H1 (cell line): ENCODE data around the gene TNKS2. TPM values are rescaled to one million over a fixed set of nuclear protein-coding genes. Genes with fewer than 3 reads are reported as not detected.

Experiments used
- CTCF ChIA-PET: fragments of 300-600 bp; sonication (Branson Sonifier 250); formaldehyde crosslinking; loops from one replicate; lab custom pipeline; 2021; ENCODE audit not compliant: partially characterized antibody; lab: Charles Lee
- POLR2A ChIA-PET: fragments of 300-600 bp; sonication (Branson Sonifier 250); formaldehyde crosslinking; loops from one replicate; lab custom pipeline; 2021; ENCODE audit warnings: inconsistent platforms; ENCODE audit not compliant: partially characterized antibody; lab: Charles Lee
- DNase-seq, 2 experiments: peaks; one replicate each; pipeline versions ENCODE4 v3.0.0 to v3.0.0-alpha.2; 2010 to 2022; ENCODE audit warnings: low spot score in 2 of 2, low read depth in 1 of 2, mixed read lengths in 1 of 2
- FAIRE-seq: peaks from 2 replicates; lab custom pipeline; 2011; peaks lifted over from hg19 to GRCh38; lab: Jason Lieb, UNC
- H2AFZ ChIP-seq: 2 replicates; pipeline ENCODE4 v1.8.1; 2012; ENCODE audit warnings: low read length, inconsistent platforms
- H2AK5ac ChIP-seq: 2 replicates; pipeline ENCODE4 v1.6.1; 2013; ENCODE audit warnings: low read depth, low read length
- H2BK120ac ChIP-seq: replicated peaks from 2 replicates; pipeline ENCODE3; 2013; ENCODE audit warnings: low read depth, low read length, inconsistent platforms
- H2BK12ac ChIP-seq: 2 replicates; pipeline ENCODE4 v1.6.1; 2013; ENCODE audit warnings: low read depth, low read length
- H2BK15ac ChIP-seq: 2 replicates; pipeline ENCODE4 v1.6.1; 2013; ENCODE audit warnings: low read length
- H2BK20ac ChIP-seq: 2 replicates; pipeline ENCODE4 v1.6.1; 2013; ENCODE audit warnings: low read length
- H2BK5ac ChIP-seq: 2 replicates; pipeline ENCODE4 v1.6.1; 2013; ENCODE audit warnings: low read depth, low read length
- H3K14ac ChIP-seq: 2 replicates; pipeline ENCODE4 v1.6.1; 2013; ENCODE audit warnings: inconsistent platforms; ENCODE audit not compliant: insufficient read length
- H3K18ac ChIP-seq: 2 replicates; pipeline ENCODE4 v1.6.1; 2013; ENCODE audit warnings: low read length; ENCODE audit errors: extremely low read depth
- H3K23ac ChIP-seq: 2 replicates; pipeline ENCODE4 v1.6.1; 2013; ENCODE audit warnings: inconsistent platforms; ENCODE audit not compliant: insufficient read length
- H3K23me2 ChIP-seq: 2 replicates; pipeline ENCODE4 v1.6.1; 2013; ENCODE audit warnings: low read depth, low read length
- H3K27ac ChIP-seq: 2 replicates; pipeline ENCODE4 v1.6.1; 2011; ENCODE audit warnings: low read depth, low read length, inconsistent platforms
- H3K27me3 ChIP-seq, 4 experiments: replicated peaks in 1 of 4; 1 replicate in 1 of 4; 2 replicates in 3 of 4; pipeline versions ENCODE4 v1.6.1 to v1.8.1; 2011 to 2013; ENCODE audit warnings: low read length in 3 of 4, mild to moderate bottlenecking in 3 of 4, inconsistent platforms in 2 of 4, mixed read lengths in 2 of 4, moderate library complexity in 1 of 4; ENCODE audit not compliant: control insufficient read depth in 3 of 4, insufficient read depth in 3 of 4; ENCODE audit errors: extremely low read depth in 1 of 4
- H3K36me3 ChIP-seq, 4 experiments: 2 replicates each; pipeline versions ENCODE4 v1.6.1 to v1.8.1; 2011 to 2013; ENCODE audit warnings: mild to moderate bottlenecking in 4 of 4, low read length in 3 of 4, moderate library complexity in 2 of 4, control low read depth in 1 of 4, inconsistent platforms in 1 of 4; ENCODE audit not compliant: insufficient read depth in 4 of 4, control insufficient read depth in 2 of 4
- H3K4ac ChIP-seq: replicated peaks from 2 replicates; pipeline ENCODE3; 2013; ENCODE audit warnings: low read length, low read depth, mixed read lengths, inconsistent platforms; ENCODE audit not compliant: insufficient read length
- H3K4me1 ChIP-seq, 4 experiments: replicated peaks in 1 of 4; 1 replicate in 1 of 4; 2 replicates in 3 of 4; pipeline versions ENCODE4 v1.6.1 to v1.8.1; 2011 to 2013; ENCODE audit warnings: low read length in 3 of 4, inconsistent platforms in 2 of 4, mixed read lengths in 1 of 4; ENCODE audit not compliant: insufficient read depth in 4 of 4, control insufficient read depth in 3 of 4
- H3K4me2 ChIP-seq, 2 experiments: 2 replicates each; pipeline versions ENCODE4 v1.6.1 to v1.8.1; 2011 to 2013; ENCODE audit warnings: low read depth in 2 of 2, low read length in 2 of 2, control low read depth in 1 of 2, inconsistent platforms in 1 of 2, mild to moderate bottlenecking in 1 of 2; ENCODE audit not compliant: insufficient read depth in 1 of 2
- H3K4me3 ChIP-seq, 4 experiments: fragments of 200-600, 300-600 bp in 1 of 4; sonication (generic), shearing (Covaris generic), sonication (Bioruptor Twin) in 1 of 4; 2 replicates each; pipeline versions ENCODE4 v1.5.1 to v1.8.1; 2011 to 2016; ENCODE audit warnings: low read length in 4 of 4, low read depth in 3 of 4, control low read depth in 2 of 4, inconsistent platforms in 2 of 4, mild to moderate bottlenecking in 2 of 4, mixed read lengths in 1 of 4, moderate library complexity in 1 of 4; ENCODE audit not compliant: insufficient read depth in 2 of 4; ENCODE audit errors: extremely low read depth in 1 of 4
- H3K56ac ChIP-seq: replicated peaks from 2 replicates; pipeline ENCODE3; 2013; ENCODE audit warnings: low read depth, mild to moderate bottlenecking, mixed read lengths, low read length, inconsistent platforms; ENCODE audit not compliant: insufficient read length
- H3K79me1 ChIP-seq: 2 replicates; pipeline ENCODE4 v1.6.1; 2013; ENCODE audit warnings: low read depth, low read length, control low read depth
- H3K79me2 ChIP-seq, 2 experiments: 2 replicates each; pipeline versions ENCODE4 v1.6.1 to v1.8.1; 2012 to 2013; ENCODE audit warnings: low read length in 2 of 2, mild to moderate bottlenecking in 2 of 2, inconsistent platforms in 1 of 2; ENCODE audit not compliant: insufficient read depth in 2 of 2, control insufficient read depth in 1 of 2
- H3K9ac ChIP-seq, 4 experiments: replicated peaks in 1 of 4; 1 replicate in 1 of 4; 2 replicates in 3 of 4; pipeline versions ENCODE4 v1.6.1 to v1.8.1; 2011 to 2013; ENCODE audit warnings: low read depth in 3 of 4, low read length in 3 of 4, control low read depth in 2 of 4, mild to moderate bottlenecking in 2 of 4, moderate library complexity in 2 of 4, inconsistent platforms in 1 of 4; ENCODE audit errors: extremely low read depth in 1 of 4
- H3K9me3 ChIP-seq, 2 experiments: 2 replicates each; pipeline versions ENCODE4 v1.6.1 to v1.8.1; 2012 to 2013; ENCODE audit warnings: mild to moderate bottlenecking in 2 of 2, moderate library complexity in 2 of 2, control low read depth in 1 of 2, inconsistent platforms in 1 of 2, low read depth in 1 of 2, low read length in 1 of 2, mixed read lengths in 1 of 2; ENCODE audit not compliant: insufficient read depth in 2 of 2
- H4K20me1 ChIP-seq, 2 experiments: replicated peaks in 1 of 2; 2 replicates each; pipeline versions ENCODE3 to v1.8.1; 2011 to 2013; ENCODE audit warnings: inconsistent platforms in 2 of 2, low read length in 2 of 2, mild to moderate bottlenecking in 1 of 2; ENCODE audit not compliant: insufficient read depth in 2 of 2, control insufficient read depth in 1 of 2
- H4K5ac ChIP-seq: 2 replicates; pipeline ENCODE4 v1.6.1; 2013; ENCODE audit warnings: low read length, low read depth, mixed read lengths, inconsistent platforms; ENCODE audit not compliant: insufficient read length
- H4K8ac ChIP-seq: 2 replicates; pipeline ENCODE4 v1.8.0; 2013; ENCODE audit warnings: mild to moderate bottlenecking, moderate library complexity, low read length, inconsistent platforms; ENCODE audit not compliant: insufficient read depth; ENCODE audit errors: extremely low read depth
- H4K91ac ChIP-seq: replicated peaks from 2 replicates; pipeline ENCODE3; 2013; ENCODE audit warnings: low read length, mixed read lengths, inconsistent platforms; ENCODE audit not compliant: insufficient read length
- ASH2L ChIP-seq: fragments of 200-600, 300-600 bp; sonication (generic); IDR thresholded peaks from one replicate; pipeline ENCODE4 v1.7.1; 2017; ENCODE audit warnings: low read length
- BRCA1 ChIP-seq: IDR thresholded peaks from 2 replicates; pipeline ENCODE4 v1.6.1; 2012; ENCODE audit warnings: low read depth, low read length, improper control_type of control experiment
- EGR1 ChIP-seq: IDR thresholded peaks from 2 replicates; pipeline ENCODE4 v1.6.1; 2011; ENCODE audit warnings: low read depth, low read length, borderline replicate concordance
- JUND ChIP-seq: IDR thresholded peaks from 2 replicates; pipeline ENCODE4 v1.6.1; 2011; ENCODE audit warnings: mild to moderate bottlenecking, improper control_type of control experiment, low read length
- PHF8 ChIP-seq: fragments of 200-600 bp; sonication (generic); conservative IDR thresholded peaks from 2 replicates; pipeline ENCODE4 v1.7.1; 2012; ENCODE audit warnings: low read depth, mild to moderate bottlenecking, inconsistent platforms, low read length, moderate library complexity
- RBBP5 ChIP-seq: IDR thresholded peaks from 2 replicates; pipeline ENCODE4 v1.7.1; 2012; ENCODE audit warnings: low read depth, mild to moderate bottlenecking, inconsistent platforms, low read length, moderate library complexity, borderline replicate concordance
- TCF12 ChIP-seq: IDR thresholded peaks from 2 replicates; pipeline ENCODE4 v1.6.1; 2011; ENCODE audit warnings: low read depth, mild to moderate bottlenecking, low read length
- WGBS, 2 experiments: shearing (Covaris generic) in 1 of 2; methylation state at CpG; one replicate each; pipeline versions ENCODE4 v1.1.6 to v1.1.7; 2013 to 2015; ENCODE audit warnings: low lambda C conversion rate in 2 of 2, mixed read lengths in 2 of 2, inconsistent platforms in 1 of 2, low coverage in 1 of 2, missing lambda C conversion rate in 1 of 2; ENCODE audit not compliant: insufficient replicate concordance in 2 of 2, insufficient coverage in 1 of 2, insufficient read length in 1 of 2; ENCODE audit errors: extremely low coverage in 1 of 2, missing lambda C conversion rate in 1 of 2; 5-methylcytosine and 5-hydroxymethylcytosine counted together
- polyA plus RNA-seq, 7 experiments: library from polyadenylated mRNA; depleted of rRNA in 3 of 7; stranded (reverse) in 5 of 7; unstranded in 2 of 7; fragments of >200 nt in 5 of 7; fragments of 200-250 nt in 2 of 7; gene quantifications; 1 replicate in 5 of 7; 2 replicates in 1 of 7; 4 replicates in 1 of 7; pipeline versions ENCODE4 v1.2.1 to v1.2.3, GENCODE V29; 2011 to 2013; ENCODE audit warnings: missing spikeins in 2 of 7, mixed read lengths in 2 of 7
- total RNA-seq: library from RNA; stranded (reverse); fragmentation: NEBNext Ultra II Directional; extraction: Animal tissue kit (Norgen Biotek cat#: 25700); gene quantifications from 2 replicates; pipeline ENCODE4 v1.2.1, GENCODE V29; 2021
- TF ChIP-seq, protein P1 (sequence below): IDR thresholded peaks from 2 replicates; pipeline ENCODE4 v1.6.1; 2011; ENCODE audit warnings: low read length, improper control_type of control experiment
- TF ChIP-seq, protein P2 (sequence below): IDR thresholded peaks from 2 replicates; pipeline ENCODE4 v1.6.1; 2011; ENCODE audit warnings: low read depth, mild to moderate bottlenecking, low read length; ENCODE audit not compliant: insufficient read depth
- TF ChIP-seq, protein P3 (sequence below): IDR thresholded peaks from 2 replicates; pipeline ENCODE4 v1.6.1; 2012; ENCODE audit warnings: inconsistent platforms

The TNKS2 gene
- total and polyA plus RNA-seq, 2 of the 8 experiments (the other 6 are each of a cell fraction or from before 2014, with no cell fraction given), result 23.3 to 73.6 TPM

DNA sequence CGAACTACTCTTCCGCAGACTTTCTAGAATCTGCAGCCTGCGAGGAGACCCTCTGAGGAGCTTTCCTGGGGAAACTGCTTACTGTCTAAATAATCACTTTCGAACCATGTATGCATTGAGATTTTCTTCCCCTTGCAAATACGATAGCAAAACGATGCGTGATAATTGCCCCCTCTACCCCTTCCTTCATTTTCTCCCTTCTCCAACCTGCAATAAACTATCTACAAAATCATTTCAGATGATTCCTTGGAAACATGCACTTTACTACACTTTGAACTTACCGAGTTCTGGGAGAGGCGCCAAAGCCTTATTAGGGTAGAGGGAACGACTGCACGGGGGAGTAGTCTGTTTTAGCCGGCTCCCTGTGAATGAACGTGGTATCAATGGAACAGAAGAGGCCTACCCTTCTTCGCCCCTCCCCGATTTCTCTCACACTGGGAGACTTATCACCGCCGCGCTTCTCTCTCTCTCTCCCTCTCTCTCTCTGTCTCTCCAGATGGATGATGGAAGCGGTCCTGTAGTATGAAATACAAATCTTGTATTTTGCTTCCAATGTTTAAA, 111.0 kb downstream of the TNKS2 start, which contains the start of gene FGFBP3:
Gene FGFBP3 (minus strand): TSS at position 370 of the 561 bp plus-strand sequence. CDS start 517 bp downstream, outside the sequence.
- Histone ChIP-seq H3K4me2 (peak within 1 kb of the TSS; percentile 62 to 78), H3K14ac (no peak within 1 kb of the TSS), H3K4ac (no peak within 1 kb of the TSS), H4K20me1 (no peaks in the 10 kb centered on the region), H2BK12ac (0 out of 2 replicates have a peak within 1 kb of the TSS, but pooled peaks have one; percentile 76), H3K56ac (peak within 1 kb of the TSS; percentile 2), H2BK15ac (no peak within 1 kb of the TSS), H2BK5ac (peak within 1 kb of the TSS; percentile 21; the same call in 1 of the 2 replicates), H3K23ac (no peak within 1 kb of the TSS), H2AK5ac (no peak within 1 kb of the TSS), H3K23me2 (peaks cover 15% of the 10 kb centered on the region), H3K9me3 (no peaks in the 10 kb centered on the region), H4K91ac (peak within 1 kb of the TSS; percentile 93), H3K79me1 (peaks cover 5% of the 10 kb centered on the region; the same call in 1 of the 2 replicates), H3K27ac (peak within 1 kb of the TSS; percentile 64; the same call in 1 of the 2 replicates), H3K4me1 (peaks cover 1 to 7% (median 4%) of the 10 kb centered on the region in 4 experiments; a peak in 3 of 7 replicates), H3K79me2 (peaks cover 10 to 36% of the 10 kb centered on the region in 2 experiments), H2AFZ (peak within 1 kb of the TSS; percentile 59), H3K18ac (peak within 1 kb of the TSS; percentile 2), H3K9ac (peak within 1 kb of the TSS; percentile 11 to 73 (median 66); a peak in 6 of 7 replicates), H4K8ac (peak within 1 kb of the TSS; percentile 86), H2BK20ac (no peak within 1 kb of the TSS), H3K36me3 (peaks cover 2 to 29% (median 10%) of the 10 kb centered on the region in 4 experiments; a peak in 5 of 8 replicates), H2BK120ac (peak within 1 kb of the TSS; percentile 13), H3K4me3 (peak within 1 kb of the TSS; percentile 69 to 88 (median 80)), H3K27me3 (no peaks in the 10 kb centered on the region), H4K5ac (peak within 1 kb of the TSS; percentile 53)
- peak; percentile 48 for FAIRE-seq
- ChIA-PET CTCF (interaction anchor here (0.7 to 2.5 kb wide), 10 partner anchors 9 to 148 kb away, joined by 3 to 10 read pairs (median 4); partner anchors contain the start of gene BTAF1), POLR2A (interaction anchor here (0.8 to 2.6 kb wide), 9 partner anchors 15 to 111 kb away, joined by 3 to 26 read pairs (median 5); partner anchors contain the start of genes BTAF1 and TNKS2)
- WGBS, 2 experiments, result 2% methylated on average over 19 of the region's 19 CpGs; no CpG with 5 or more reads in 1 of the 2 experiments
- peak in 1 of 2 experiments; percentile 61 for DNase-seq
- TF ChIP-seq JUND (peak; percentile 68), TCF12 (no peak), EGR1 (no peak), ASH2L (no peak), RBBP5 (no peak), PHF8 (0 out of 2 replicates have a peak, but pooled peaks have one; percentile 1), BRCA1 (no peak)
- TF ChIP-seq, protein P1, sequence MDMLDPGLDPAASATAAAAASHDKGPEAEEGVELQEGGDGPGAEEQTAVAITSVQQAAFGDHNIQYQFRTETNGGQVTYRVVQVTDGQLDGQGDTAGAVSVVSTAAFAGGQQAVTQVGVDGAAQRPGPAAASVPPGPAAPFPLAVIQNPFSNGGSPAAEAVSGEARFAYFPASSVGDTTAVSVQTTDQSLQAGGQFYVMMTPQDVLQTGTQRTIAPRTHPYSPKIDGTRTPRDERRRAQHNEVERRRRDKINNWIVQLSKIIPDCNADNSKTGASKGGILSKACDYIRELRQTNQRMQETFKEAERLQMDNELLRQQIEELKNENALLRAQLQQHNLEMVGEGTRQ, result no peak
- TF ChIP-seq, protein P2, sequence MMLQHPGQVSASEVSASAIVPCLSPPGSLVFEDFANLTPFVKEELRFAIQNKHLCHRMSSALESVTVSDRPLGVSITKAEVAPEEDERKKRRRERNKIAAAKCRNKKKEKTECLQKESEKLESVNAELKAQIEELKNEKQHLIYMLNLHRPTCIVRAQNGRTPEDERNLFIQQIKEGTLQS, result no peak
- TF ChIP-seq, protein P3, sequence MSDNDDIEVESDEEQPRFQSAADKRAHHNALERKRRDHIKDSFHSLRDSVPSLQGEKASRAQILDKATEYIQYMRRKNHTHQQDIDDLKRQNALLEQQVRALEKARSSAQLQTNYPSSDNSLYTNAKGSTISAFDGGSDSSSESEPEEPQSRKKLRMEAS, result no peak
